Measurements from ENCODE around the gene SLC25A13.

SLC25A13 gene

GRCh38 chr7:96104984-96105383 lies 216.9 kb downstream of the SLC25A13 start:
- Histone ChIP-seq H3K4me1 (ENCODE audit: control insufficient read depth in 1 of 2, insufficient read depth in 1 of 2, low read depth in 1 of 2, low read length in 1 of 2) (no peaks in the 10 kb centered on the region), H3K9me3 (no peaks in the 10 kb centered on the region)
- TF ChIP-seq CTCF (IDR thresholded peaks at IDR 0.05) = no peak

GRCh38 chr7:96102096-96102811 lies 219.6 kb downstream of the SLC25A13 start:
- no peaks in the 10 kb centered on the region for H3K27me3 ChIP-seq
- no peak for TF ChIP-seq CTCF (IDR thresholded peaks at IDR 0.05)

More at GRCh38 chr7:96104984-96105383, 216.9 kb downstream of the SLC25A13 start:
- Histone ChIP-seq H3K36me3 (no peaks in the 10 kb centered on the region), H3K27ac (no peak overlapping the region), H3K27me3 (no peaks in the 10 kb centered on the region), H3K4me3 (ENCODE audit: low read depth in 1 of 2, low read length in 1 of 2) (no peak overlapping the region)

GRCh38 chr7:96100737-96101136 lies 221.2 kb downstream of the SLC25A13 start:
- no peaks in the 10 kb centered on the region for H3K36me3 ChIP-seq
- no peaks in the 10 kb centered on the region for H3K27me3 ChIP-seq
- H3K4me3 ChIP-seq (ENCODE audit: low read depth in 1 of 2, low read length in 1 of 2) = no peak overlapping the region
- no peaks in the 10 kb centered on the region for H3K4me1 ChIP-seq (ENCODE audit: control insufficient read depth in 1 of 2, insufficient read depth in 1 of 2, low read depth in 1 of 2, low read length in 1 of 2)
- no peak overlapping the region for H3K27ac ChIP-seq
- TF ChIP-seq CTCF (IDR thresholded peaks at IDR 0.05) = no peak
- no peaks in the 10 kb centered on the region for H3K9me3 ChIP-seq

More at GRCh38 chr7:96102096-96102811, 219.6 kb downstream of the SLC25A13 start:
- H3K4me1 ChIP-seq (ENCODE audit: control insufficient read depth in 1 of 2, insufficient read depth in 1 of 2, low read depth in 1 of 2, low read length in 1 of 2) = no peaks in the 10 kb centered on the region
- H3K27ac ChIP-seq = no peak overlapping the region
- no peaks in the 10 kb centered on the region for H3K36me3 ChIP-seq
- no peak overlapping the region for H3K4me3 ChIP-seq (ENCODE audit: low read depth in 1 of 2, low read length in 1 of 2)
- no peaks in the 10 kb centered on the region for H3K9me3 ChIP-seq

GRCh38 chr7:96097835-96098234 lies 224.1 kb downstream of the SLC25A13 start:
- TF ChIP-seq CTCF (IDR thresholded peaks at IDR 0.05) = no peak
- Histone ChIP-seq H3K4me1 (ENCODE audit: control insufficient read depth in 1 of 2, insufficient read depth in 1 of 2, low read depth in 1 of 2, low read length in 1 of 2) (no peaks in the 10 kb centered on the region), H3K36me3 (no peaks in the 10 kb centered on the region), H3K27ac (no peak overlapping the region), H3K4me3 (ENCODE audit: low read depth in 1 of 2, low read length in 1 of 2) (no peak overlapping the region), H3K9me3 (no peaks in the 10 kb centered on the region), H3K27me3 (peaks cover 10% of the 10 kb centered on the region)

- peaks cover 43% of the 10 kb centered on the region for H3K27me3 ChIP-seq
- H3K36me3 ChIP-seq = no peaks in the 10 kb centered on the region
- no peak for TF ChIP-seq CTCF (IDR thresholded peaks at IDR 0.05)
- H3K4me3 ChIP-seq (ENCODE audit: low read depth in 1 of 2, low read length in 1 of 2) = no peak overlapping the region
- H3K9me3 ChIP-seq = no peaks in the 10 kb centered on the region
- no peak overlapping the region for H3K27ac ChIP-seq
- H3K4me1 ChIP-seq (ENCODE audit: control insufficient read depth in 1 of 2, insufficient read depth in 1 of 2, low read depth in 1 of 2, low read length in 1 of 2) = no peaks in the 10 kb centered on the region
These were observed 228.5 kb downstream of the SLC25A13 start for GRCh38 chr7:96093435-96093834.

Data from neutrophil (primary cell).